ENCODE results near the gene GTF3C6.

DNA sequence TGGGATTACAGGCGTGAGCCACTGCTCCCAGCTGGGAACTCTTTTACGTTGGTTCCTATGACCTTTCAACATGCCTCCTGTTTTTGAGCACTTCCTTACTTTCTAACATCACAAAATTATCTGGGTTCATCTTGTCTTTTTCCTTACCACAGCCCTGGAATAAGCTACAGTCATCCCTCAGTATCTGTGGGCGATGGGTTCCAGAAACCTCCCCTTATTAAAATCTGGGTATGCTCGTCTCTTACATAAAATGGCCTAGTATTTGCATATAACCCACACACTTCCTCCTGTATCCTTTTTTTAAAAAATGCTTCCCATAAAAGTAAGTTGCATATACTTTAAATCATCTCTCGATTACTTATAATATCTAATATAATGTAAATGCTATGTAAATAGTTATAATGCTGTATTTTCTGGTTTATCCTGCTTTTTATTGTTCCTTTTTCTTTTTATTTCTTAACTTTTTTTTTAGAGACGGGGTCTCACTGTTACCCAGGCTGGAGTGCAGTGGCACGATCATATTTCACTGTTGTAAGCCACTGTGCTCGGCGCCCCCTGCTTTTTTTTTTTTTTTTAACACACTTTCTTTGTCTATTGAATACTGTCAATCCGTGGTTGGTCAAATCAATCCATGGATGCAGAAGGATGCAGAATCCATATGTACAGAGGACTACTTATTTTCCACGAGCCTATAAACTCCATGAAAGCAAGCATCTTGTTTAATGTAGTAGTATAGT lies 32.5 kb downstream of the GTF3C6 start:
- TF ChIP-seq CTCF (IDR thresholded peaks at IDR 0.05; ENCODE audit: poor library complexity) (no peak), EZH2phosphoT487 (IDR thresholded peaks at IDR 0.05; ENCODE audit: low read depth, severe bottlenecking, unreplicated experiment) (no peak)
